Stomach (tissue), 9 donors: ENCODE data around the gene BCR. TPM values are rescaled to one million over a fixed set of nuclear protein-coding genes. Genes with fewer than 3 reads are reported as not detected.
A peak's percentile ranks its signal among the peaks of the same experiment; 100 is the strongest.
"Not testable (repeated sequence)": the region's sequence is repeated elsewhere in the genome, so short reads cannot be mapped to it uniquely, and the experiment has no call there.

Experiments
- DNase-seq, 2 donors: peaks; one replicate each; pipeline versions ENCODE4 v3.0.0 to v3.0.0-alpha.2; 2013 to 2019
- H3K27ac ChIP-seq, 5 donors: fragments of 200-600 bp in 4 of 5; sonication (generic) in 4 of 5; one replicate each; pipeline ENCODE4 v1.5.1; 2013 to 2019; ENCODE audit warnings: mild to moderate bottlenecking in 1 of 5, moderate library complexity in 1 of 5
- H3K27me3 ChIP-seq, 3 donors: fragments of 200-600 bp; sonication (generic); one replicate each; pipeline ENCODE4 v1.5.1; 2017 to 2019; ENCODE audit warnings: mixed run types in 1 of 3
- H3K36me3 ChIP-seq, 4 donors: fragments of 200-600 bp; sonication (generic); 1 replicate in 3 of 4; 2 replicates in 1 of 4; pipeline ENCODE4 v1.5.1; 2016 to 2019
- H3K4me1 ChIP-seq, 4 donors: fragments of 200-600 bp; sonication (generic); one replicate each; pipeline ENCODE4 v1.5.1; 2016 to 2019
- H3K4me3 ChIP-seq, 4 donors: fragments of 200-600 bp; sonication (generic) in 3 of 4; one replicate each; pipeline ENCODE4 v1.5.1; 2016 to 2019; ENCODE audit warnings: mild to moderate bottlenecking in 1 of 4
- H3K9me3 ChIP-seq, 4 donors: fragments of 200-600 bp; sonication (generic); one replicate each; pipeline ENCODE4 v1.5.1; 2016 to 2019
- EP300 ChIP-seq: sonication (generic); formaldehyde crosslinking; IDR thresholded peaks from one replicate; pipeline ENCODE4 v1.6.1; 2017; ENCODE audit warnings: antibody characterized with exemption
- POLR2A ChIP-seq, 4 donors: fragments of 450-650 bp; IDR thresholded peaks; one replicate each; pipeline ENCODE4 v1.6.1; 2016; ENCODE audit warnings: antibody characterized with exemption in 4 of 4, control low read depth in 2 of 4, mild to moderate bottlenecking in 1 of 4, moderate library complexity in 1 of 4
- POLR2AphosphoS5 ChIP-seq, 3 donors: sonication (generic); formaldehyde crosslinking; IDR thresholded peaks; one replicate each; pipeline ENCODE4 v1.6.1; 2016; ENCODE audit warnings: antibody characterized with exemption in 3 of 3
- WGBS, 5 donors: extraction: QIAGEN DNeasy Blood & Tissue Kit in 3 of 5; methylation state at CpG; one replicate each; pipeline versions ENCODE4 v1.1.5 to v1.1.7; 2013 to 2018; 5-methylcytosine and 5-hydroxymethylcytosine counted together
- intact Hi-C: fragments of 100-400 bp; cut with DNase I; formaldehyde crosslinking; loops from one replicate; pipeline ENCODE4 v1.15.1; 2023; ENCODE audit warnings: low total_unique reads
- polyA plus RNA-seq, 3 donors: library from polyadenylated mRNA; stranded (reverse); fragments of 200-250 nt; gene quantifications; one replicate each; pipeline ENCODE4 v1.2.3, GENCODE V29; 2013
- total RNA-seq, 5 donors: library from RNA; depleted of rRNA; stranded (reverse); fragments of >200 nt; gene quantifications; one replicate each; pipeline versions ENCODE4 v1.1.0 to v1.2.3, GENCODE V29; 2014 to 2016
- TF ChIP-seq, protein P1 (sequence below), 7 experiments: fragments of 450-650 bp in 4 of 7; fragments of 200-600 bp in 3 of 7; sonication (generic) in 3 of 7; IDR thresholded peaks; one replicate each; pipeline ENCODE4 v1.5.1; 2016 to 2019; ENCODE audit warnings: antibody characterized with exemption in 7 of 7, control low read depth in 2 of 7, mild to moderate bottlenecking in 1 of 7
- donor health status: healthy with polysubstance abuse.
- donor health status: Bipolar disorder and iron deficiency.
- donor health status: healthy.

The BCR gene
- total and polyA plus RNA-seq, 8 donors = 10.4 to 80.1 (median 19.6) TPM

- TF ChIP-seq, protein P1, sequence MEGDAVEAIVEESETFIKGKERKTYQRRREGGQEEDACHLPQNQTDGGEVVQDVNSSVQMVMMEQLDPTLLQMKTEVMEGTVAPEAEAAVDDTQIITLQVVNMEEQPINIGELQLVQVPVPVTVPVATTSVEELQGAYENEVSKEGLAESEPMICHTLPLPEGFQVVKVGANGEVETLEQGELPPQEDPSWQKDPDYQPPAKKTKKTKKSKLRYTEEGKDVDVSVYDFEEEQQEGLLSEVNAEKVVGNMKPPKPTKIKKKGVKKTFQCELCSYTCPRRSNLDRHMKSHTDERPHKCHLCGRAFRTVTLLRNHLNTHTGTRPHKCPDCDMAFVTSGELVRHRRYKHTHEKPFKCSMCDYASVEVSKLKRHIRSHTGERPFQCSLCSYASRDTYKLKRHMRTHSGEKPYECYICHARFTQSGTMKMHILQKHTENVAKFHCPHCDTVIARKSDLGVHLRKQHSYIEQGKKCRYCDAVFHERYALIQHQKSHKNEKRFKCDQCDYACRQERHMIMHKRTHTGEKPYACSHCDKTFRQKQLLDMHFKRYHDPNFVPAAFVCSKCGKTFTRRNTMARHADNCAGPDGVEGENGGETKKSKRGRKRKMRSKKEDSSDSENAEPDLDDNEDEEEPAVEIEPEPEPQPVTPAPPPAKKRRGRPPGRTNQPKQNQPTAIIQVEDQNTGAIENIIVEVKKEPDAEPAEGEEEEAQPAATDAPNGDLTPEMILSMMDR (IDR thresholded peaks at IDR 0.05) = no peak
- peaks cover 9 to 31% (median 25%) of the 10 kb centered on the region in 4 donors for H3K4me1 ChIP-seq
- H3K36me3 ChIP-seq = peaks cover 13 to 33% (median 32%) of the 10 kb centered on the region in 4 donors
- WGBS, 5 donors = 60 to 84% (median 77%) methylated on average over 6 to 9 of the region's 9 CpGs
- H3K9me3 ChIP-seq = no peaks in the 10 kb centered on the region
- H3K27ac ChIP-seq = peak overlapping the region; percentile 74 to 90 (median 79)
- no peak overlapping the region for H3K4me3 ChIP-seq
- no peaks in the 10 kb centered on the region for H3K27me3 ChIP-seq
- intact Hi-C loops = no loop called here
- no peak for DNase-seq
Measured at GRCh38 chr22:23305321-23305910, 125.1 kb downstream of the BCR start.

DNA sequence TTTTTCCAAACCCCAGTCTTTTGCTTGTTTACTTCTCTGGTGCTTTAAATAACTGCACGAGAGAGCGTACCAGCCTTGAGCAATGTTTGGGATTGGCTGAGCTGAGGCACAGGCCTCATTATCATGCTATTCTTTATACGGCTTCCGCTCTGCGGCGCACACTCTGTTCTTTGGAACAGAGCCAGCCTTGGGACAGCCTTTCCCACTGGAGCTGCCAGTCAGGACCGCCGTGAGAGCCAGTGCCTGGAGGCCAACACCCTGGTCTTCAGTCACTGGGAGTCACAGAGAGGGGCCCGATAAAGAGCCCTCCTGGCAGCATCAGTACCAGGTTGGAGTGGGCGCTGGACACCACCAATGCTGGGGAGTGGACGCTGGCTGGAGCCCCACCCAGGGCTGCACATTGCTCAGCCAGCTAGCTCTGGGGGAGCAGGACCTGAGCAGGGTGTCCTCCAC lies 125.6 kb downstream of the BCR start:
- H3K27ac ChIP-seq = peak overlapping the region; percentile 62 to 90 (median 79)
- no peaks in the 10 kb centered on the region for H3K27me3 ChIP-seq
- peaks cover 10 to 28% (median 26%) of the 10 kb centered on the region in 4 donors for H3K36me3 ChIP-seq
- no peak overlapping the region for H3K4me3 ChIP-seq
- intact Hi-C loops = no loop called here
- TF ChIP-seq POLR2AphosphoS5 (IDR thresholded peaks at IDR 0.05) (peak; percentile 37 to 92 (median 74)), POLR2A (IDR thresholded peaks at IDR 0.05) (no peak), EP300 (peak; percentile 76)
- peak; percentile 72 to 82 for DNase-seq
- no peaks in the 10 kb centered on the region for H3K9me3 ChIP-seq
- WGBS, 5 donors = 13 to 54% (median 31%) methylated on average over 9 to 11 of the region's 11 CpGs
- peaks cover 9 to 31% (median 25%) of the 10 kb centered on the region in 4 donors for H3K4me1 ChIP-seq

DNA sequence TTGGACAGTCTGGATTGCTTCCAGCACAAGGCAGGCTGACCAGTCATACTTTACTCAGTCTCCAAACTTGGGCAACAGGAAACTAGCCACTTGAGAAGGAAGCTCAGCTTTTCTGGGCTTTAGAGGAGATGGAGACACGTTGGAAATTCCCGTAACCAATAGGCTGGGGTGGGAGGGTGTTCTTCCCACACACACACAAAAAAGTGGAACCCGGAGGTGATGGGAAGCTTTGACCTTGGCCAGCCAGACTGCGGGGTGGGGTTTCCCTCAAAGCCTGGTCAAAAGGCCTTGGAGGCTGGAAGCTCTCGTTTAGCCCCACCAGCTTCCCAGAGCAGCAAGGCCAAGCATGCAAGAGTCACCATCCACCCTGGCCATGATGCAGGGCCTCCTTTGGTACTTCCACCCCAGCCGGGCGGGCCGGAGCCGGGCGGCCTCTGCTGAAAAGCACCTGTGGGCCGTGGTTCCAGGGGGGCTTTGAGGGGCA lies 126.2 kb downstream of the BCR start:
- peak overlapping the region; percentile 62 to 90 (median 79) for H3K27ac ChIP-seq
- no peaks in the 10 kb centered on the region for H3K27me3 ChIP-seq
- TF ChIP-seq, protein P1 (IDR thresholded peaks at IDR 0.05) = no peak
- TF ChIP-seq POLR2AphosphoS5 (IDR thresholded peaks at IDR 0.05) (peak; percentile 12 to 39 (median 16)), EP300 (peak; percentile 11)
- H3K9me3 ChIP-seq = no peaks in the 10 kb centered on the region
- 65 to 89% (median 80%) methylated on average over 6 to 11 of the region's 11 CpGs for WGBS, 5 donors
- no peak overlapping the region for H3K4me3 ChIP-seq
- DNase-seq = peak in 1 of 2 donors; percentile 11
- intact Hi-C loops = no loop called here
- peaks cover 9 to 31% (median 25%) of the 10 kb centered on the region in 4 donors for H3K4me1 ChIP-seq
- peaks cover 7 to 23% (median 22%) of the 10 kb centered on the region in 4 donors for H3K36me3 ChIP-seq

DNA sequence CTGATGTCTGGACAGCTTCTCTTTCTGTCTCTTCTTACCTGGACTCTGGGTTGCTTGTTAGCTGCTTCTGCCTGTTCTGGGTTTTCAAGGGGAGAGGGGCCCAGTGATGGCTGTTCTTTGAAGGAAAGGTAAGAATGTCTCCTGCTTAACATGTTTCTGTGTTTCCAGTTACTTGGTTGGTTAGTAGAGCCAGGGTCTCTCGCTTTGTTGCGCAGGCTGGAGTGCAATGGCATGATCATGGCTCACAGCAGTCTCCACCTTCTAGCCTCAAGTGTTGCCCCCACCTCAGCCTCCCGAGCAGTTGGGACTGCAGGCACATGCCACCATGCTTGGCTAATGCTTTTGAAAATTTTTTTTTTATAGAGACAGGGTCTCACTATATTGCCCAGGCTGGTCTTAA lies 126.6 kb downstream of the BCR start:
- no peaks in the 10 kb centered on the region for H3K27me3 ChIP-seq
- 90 to 100% (median 97%) methylated on average over 3 of the region's 3 CpGs for WGBS, 5 donors
- H3K27ac ChIP-seq = peak overlapping the region in 4 of 5 donors; percentile 77 to 90 (median 83)
- H3K9me3 ChIP-seq = no peaks in the 10 kb centered on the region
- TF ChIP-seq POLR2AphosphoS5 (IDR thresholded peaks at IDR 0.05) (no peak), EP300 (no peak), POLR2A (IDR thresholded peaks at IDR 0.05) (no peak)
- TF ChIP-seq, protein P1 (IDR thresholded peaks at IDR 0.05) = no peak
- H3K36me3 ChIP-seq = peaks cover 7 to 23% (median 22%) of the 10 kb centered on the region in 4 donors
- no peak overlapping the region for H3K4me3 ChIP-seq
- H3K4me1 ChIP-seq = peaks cover 9 to 31% (median 25%) of the 10 kb centered on the region in 4 donors
- no peak for DNase-seq
- intact Hi-C loops = no loop called here

DNA sequence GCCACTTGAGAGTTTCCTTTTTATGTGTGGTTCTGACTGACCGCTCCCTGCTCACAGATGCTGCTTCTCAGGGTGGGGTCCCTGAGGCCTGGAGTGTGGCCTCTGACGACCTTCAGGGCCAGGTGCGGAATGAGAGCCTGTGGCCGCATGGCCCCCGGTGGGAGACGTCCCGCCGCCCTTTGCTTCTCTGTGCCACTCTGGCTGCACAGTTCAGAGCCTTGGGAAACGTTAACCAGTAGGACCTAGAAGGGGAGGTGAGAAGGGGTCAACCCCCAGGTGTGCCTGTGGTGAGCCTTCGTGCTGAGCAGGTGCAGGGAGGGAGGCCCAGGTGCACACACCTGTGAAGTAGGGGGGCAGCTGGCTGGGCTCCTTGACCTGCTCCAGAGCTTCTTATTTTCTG lies 127.2 kb downstream of the BCR start:
- DNase-seq, H3K27ac ChIP-seq, intact Hi-C loops, H3K27me3 ChIP-seq, H3K4me3 ChIP-seq, H3K9me3 ChIP-seq: not testable (repeated sequence)
- Histone ChIP-seq H3K4me1 (peaks cover 9 to 31% (median 25%) of the 10 kb centered on the region in 4 donors), H3K36me3 (peaks cover 4 to 21% (median 20%) of the 10 kb centered on the region in 4 donors)
- WGBS, 5 donors = 63 to 89% (median 72%) methylated on average over 4 to 9 of the region's 10 CpGs; no CpG with 5 or more reads in 1 of the 5 donors

DNA sequence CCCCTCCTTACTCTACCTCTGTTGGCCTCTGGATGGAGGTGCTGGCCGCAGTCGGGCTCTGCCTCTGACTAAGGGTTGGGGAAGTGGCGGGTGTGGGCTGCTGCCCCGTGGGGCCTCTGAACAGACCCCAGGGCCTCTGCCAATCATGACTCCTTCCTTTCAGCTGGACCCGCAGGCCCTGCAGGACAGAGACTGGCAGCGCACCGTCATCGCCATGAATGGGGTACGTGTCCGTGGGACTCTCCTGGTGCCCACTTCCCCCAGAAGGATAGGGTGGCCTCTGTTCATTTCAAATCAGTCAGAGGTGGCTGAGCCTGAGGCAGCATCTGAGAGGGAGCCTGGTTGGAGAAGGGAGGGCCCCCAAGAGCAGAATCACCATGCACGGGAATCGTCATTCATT lies 129.0 kb downstream of the BCR start:
- H3K27ac ChIP-seq = peak overlapping the region in 1 of 5 donors; percentile 60
- H3K27me3 ChIP-seq, DNase-seq, H3K9me3 ChIP-seq, H3K4me3 ChIP-seq, intact Hi-C loops: not testable (repeated sequence)
- H3K4me1 ChIP-seq = peaks cover 9 to 28% (median 24%) of the 10 kb centered on the region in 4 donors
- 89 to 96% (median 92%) methylated on average over 5 to 10 of the region's 12 CpGs for WGBS, 5 donors
- H3K36me3 ChIP-seq = peaks cover 5 to 27% (median 26%) of the 10 kb centered on the region in 4 donors
